HG03439 (cell line): Measurements from ENCODE around the gene IGDCC3.

Experiments used
- ATAC-seq: cut with Tn5 transposase; IDR thresholded peaks from one replicate; pipeline ENCODE4 v1.9.1; 2021; ENCODE audit warnings: mild to moderate bottlenecking, moderate library complexity; ENCODE audit not compliant: unreplicated experiment

Gene IGDCC3

DNA sequence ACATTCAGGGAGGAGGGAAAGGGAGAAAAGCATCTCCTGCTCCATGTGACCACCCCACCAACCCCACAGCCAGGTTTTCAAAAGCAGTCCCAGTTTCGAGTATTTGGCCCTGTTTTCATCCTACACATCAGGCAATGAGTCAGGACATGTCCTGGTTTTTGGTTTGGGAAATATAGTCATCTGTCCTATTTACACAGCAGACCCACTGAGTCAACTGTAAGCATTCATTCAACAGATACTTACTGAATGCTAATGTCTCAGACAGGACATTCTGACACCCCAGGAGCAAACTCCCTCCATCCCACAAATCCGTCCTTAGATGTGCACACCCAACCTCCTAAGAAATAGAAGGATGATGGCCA is 32.9 kb downstream of the IGDCC3 start:
- no peak for ATAC-seq

- no peak for ATAC-seq
Observed at GRCh38 chr15:65344214-65344913, 33.4 kb downstream of the IGDCC3 start.

DNA sequence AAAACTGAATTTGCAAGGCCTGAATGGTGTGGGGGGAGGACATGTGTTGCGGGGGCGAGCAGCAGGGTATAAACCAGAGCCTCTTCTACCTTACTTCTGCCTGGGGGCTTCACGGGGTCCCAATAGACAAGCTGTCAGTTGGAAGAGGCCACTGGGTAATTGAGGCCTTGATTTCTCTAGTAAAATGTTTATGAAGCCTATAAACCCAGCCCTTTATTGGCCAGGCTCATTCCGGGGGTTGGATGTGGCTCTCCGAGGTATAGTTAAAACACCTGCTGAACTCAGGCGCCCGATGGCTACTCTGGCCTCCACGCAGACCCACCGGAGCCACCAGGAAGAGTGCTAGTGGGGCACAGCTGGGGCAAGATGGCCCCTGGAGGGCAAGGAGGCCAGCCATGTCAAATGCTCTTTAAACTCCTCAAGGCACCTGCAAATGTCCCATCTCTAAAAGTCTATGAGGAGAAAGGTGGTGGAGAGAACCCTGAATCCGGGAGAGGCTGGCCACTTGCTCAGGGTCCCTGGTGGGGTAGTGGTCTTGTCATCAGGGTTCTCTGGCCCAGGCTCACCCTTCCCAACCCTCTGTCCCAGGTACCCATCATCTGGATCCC is 34.3 kb downstream of the IGDCC3 start:
- ATAC-seq = no peak

- ATAC-seq = no peak
Observed at GRCh38 chr15:65342493-65342892, 35.3 kb downstream of the IGDCC3 start.

DNA sequence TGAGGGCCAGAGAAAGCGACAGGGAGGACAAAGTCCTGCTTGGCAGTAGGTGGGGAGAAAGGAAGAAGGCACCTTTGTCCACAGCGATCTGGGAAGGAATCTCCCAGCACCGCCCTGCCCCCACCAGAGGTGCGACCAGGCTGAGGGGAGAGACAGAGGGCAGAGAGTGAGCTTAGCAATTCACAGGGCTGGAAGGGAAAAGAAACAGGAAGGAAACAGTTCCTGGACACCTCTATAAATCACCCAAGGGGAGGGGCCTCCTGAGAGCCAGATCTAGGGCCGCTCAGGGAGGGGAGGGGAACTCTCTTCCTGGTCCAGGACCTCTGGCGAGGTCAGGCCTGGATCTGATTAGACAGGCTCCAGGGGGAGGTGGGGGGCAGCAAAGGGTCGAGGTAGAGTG is 37.9 kb downstream of the IGDCC3 start:
- no peak for ATAC-seq

DNA sequence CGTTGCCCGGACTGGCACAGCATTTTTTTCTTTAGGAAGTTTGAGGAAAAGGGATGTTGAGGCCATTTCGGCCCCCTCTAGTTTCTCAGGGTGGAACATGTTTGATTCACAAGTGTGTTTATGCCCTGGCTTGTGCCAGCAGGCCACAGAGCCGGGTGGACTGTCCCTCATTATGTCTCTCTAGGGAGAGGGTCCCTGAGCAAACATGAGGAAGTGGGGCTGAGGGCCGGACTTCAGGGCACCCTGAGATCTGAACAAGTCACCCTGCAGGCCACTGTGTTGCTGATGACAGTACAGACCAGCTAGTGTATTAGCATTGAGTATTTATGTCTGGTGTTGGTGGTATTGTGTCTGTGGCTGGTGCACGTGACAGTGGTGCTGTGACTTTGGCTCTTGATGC is 38.4 kb downstream of the IGDCC3 start:
- ATAC-seq = no peak

GRCh38 chr15:65338823-65339222 is 39.0 kb downstream of the IGDCC3 start:
- no peak for ATAC-seq

DNA sequence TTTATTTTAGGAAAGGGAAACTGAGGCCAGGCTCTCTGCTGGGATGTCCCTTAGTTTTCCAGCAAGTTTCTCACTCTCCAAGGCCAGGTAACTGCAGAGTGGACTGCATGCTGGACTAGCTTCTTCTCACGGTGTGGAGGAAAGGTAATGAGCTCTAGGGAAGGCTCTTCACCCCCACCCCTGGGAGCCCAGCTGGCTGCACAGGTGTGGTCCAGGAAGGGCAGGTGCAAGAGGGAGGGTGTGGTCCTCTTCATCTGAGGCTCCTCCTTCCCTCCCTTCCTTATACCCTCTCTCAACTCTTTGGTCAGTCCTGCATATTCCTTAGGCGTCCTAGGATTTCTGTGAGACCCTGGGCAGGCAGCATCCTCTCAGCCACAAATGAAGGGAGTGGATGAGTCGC is 39.4 kb downstream of the IGDCC3 start:
- no peak for ATAC-seq

DNA sequence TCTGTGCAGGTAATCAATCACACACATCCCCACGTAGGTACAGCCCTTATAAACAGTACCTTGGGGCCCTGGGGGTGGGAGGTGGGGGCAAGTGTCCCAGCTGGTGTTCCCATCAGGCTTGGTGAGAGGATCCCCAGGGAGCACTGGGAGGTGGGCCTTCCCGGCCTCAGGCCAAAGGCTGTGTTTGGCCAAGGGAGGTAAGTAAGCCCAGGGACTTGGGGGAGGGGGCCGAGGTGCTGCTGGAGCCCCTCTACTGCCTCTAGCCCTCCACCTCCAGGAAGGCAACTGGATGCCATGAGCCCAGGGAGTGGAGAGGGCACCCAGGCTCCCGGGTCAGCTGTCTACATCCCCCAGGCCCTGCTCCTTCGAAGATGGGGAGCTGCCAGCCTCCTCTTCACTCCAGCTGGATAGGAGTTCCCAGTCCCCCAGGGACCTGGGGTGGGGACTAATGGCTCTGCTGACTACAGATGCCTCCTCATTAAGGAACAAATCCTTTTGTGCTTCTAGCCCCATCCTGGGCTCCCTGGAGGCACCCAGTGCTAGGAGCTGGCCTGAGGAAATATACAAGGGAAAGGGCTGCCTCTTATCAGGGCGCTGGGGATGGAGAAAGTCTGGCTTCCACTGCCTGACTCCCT is 40.2 kb downstream of the IGDCC3 start:
- ATAC-seq = no peak

DNA sequence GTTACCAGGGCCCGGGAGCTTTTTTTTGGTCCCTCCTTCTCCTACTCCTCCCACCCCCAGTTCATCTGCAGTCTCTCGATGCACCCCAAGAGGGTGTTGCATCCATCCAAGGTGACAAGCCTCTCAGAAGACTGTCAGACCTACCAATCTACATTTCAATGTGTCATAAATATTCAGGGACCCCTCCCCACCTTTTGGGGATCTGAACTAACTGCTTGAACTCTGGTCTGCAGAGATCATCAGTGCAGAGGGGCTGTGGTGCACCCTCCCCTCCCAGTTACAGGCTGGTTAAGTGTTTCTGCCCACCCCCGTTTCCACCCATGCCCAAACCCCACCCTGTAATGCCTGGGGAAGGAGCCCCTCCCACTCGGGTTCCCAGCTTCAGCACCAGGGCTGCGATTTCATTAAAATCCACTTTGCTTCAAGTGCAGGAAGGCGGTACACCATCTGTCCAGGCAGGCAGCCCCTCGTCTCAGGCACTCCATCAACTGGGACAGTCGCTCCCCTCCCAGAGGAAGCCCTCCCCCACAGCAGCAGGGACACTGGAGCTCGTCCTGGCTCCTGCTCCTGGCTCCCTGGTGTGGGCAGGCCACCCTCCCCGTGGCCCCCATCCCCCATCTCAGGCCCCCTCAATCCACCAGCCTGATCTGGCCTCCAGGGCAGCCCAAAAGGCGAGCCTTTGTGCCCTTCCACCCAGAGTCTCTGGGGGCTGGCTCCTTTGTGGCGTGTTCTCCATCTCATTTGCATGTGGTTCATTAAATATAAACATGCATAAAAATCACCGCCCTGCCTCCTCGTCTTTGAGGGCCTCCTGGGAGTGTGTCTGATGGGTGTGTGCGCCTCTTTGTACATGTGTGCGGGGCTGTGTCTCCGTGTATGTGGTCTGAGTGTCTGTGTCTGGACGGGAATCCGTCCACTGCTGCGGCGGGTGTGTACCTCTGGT is 41.0 kb downstream of the IGDCC3 start:
- no peak for ATAC-seq

- no peak for ATAC-seq
Observed at GRCh38 chr15:65335278-65336055, 42.3 kb downstream of the IGDCC3 start.

- no peak for ATAC-seq
Observed at GRCh38 chr15:65334586-65335231, 43.1 kb downstream of the IGDCC3 start.

GRCh38 chr15:65333856-65334255 is 43.9 kb downstream of the IGDCC3 start:
- ATAC-seq = no peak

- ATAC-seq = no peak
Observed at GRCh38 chr15:65333148-65333820, 44.5 kb downstream of the IGDCC3 start.

DNA sequence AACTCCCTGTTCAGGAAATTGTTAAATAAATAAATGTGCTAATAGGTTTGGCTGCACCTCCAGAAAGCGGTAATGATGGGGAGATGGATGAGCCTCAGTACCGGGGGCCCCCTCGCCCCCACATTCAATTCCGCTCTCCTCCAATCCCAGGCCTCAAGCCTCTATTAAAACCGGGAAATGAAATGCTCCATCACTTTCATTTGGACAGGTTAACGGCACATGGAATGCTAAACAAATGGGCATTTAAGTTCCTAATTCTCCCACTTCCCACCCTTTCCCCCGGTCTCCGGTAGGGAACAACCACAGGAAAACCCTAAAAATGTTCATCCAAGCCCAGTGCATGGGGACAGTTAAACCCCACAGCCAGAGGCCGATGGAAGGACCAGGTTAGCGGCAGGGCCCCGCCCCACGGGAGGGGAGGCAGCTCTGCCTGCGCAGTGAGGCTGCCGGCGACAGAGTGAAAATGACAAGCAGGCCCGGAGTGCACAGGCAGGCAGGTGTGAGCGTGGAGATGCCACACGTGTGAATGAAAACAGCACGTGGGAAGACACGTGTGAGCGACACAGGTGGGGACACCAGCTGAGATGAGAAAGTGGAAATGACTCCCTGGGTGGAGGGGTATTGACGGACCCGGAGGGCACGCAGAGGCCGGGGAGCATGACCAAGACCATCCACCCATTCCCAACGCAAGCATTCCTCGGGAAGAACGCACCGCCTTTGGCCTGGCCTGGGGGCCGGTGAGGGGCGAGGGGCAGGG is 45.2 kb downstream of the IGDCC3 start:
- ATAC-seq = no peak

- no peak for ATAC-seq
Observed at GRCh38 chr15:65331811-65332210, 46.0 kb downstream of the IGDCC3 start.

DNA sequence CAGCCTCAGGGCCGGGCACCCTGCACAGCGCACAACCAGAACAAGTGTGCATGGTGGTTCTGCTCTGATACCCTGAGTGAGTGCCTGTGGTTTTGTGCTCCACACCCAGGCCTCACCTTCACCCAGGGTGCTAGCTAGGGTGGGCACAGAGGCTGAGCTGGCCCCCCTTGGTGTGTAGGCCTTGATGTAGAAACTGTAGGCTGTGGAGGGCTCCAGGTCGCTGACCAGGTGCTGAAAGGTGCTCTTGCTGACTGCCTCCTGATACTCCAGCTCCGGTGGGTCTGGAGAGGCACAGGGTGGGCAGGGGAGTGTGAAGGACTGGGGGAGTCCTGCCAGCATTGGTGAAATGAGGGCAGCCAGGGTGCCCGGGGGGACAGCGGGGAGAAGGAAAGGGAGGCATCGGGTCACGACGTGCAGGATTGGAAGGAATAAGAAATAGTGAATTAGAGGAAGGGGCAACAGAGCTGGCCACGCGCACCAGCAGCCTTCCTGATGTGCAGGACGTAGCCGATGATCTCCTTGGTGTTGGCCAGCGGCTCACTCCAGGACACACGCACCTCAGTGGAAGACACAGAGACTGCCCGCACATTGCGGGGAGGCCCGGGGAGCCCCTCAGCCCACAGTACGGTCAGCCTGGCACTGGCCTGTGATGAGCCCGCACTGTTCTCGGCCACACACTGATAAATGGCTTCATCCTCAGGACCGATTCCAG is 46.7 kb downstream of the IGDCC3 start:
- no peak for ATAC-seq
